Liver (tissue), 9 donors: ENCODE measurements around the gene ONECUT1. TPM values are rescaled to one million over a fixed set of nuclear protein-coding genes. Genes with fewer than 3 reads are reported as not detected.

Source experiments
- DNase-seq: peaks from one replicate; pipeline ENCODE4 v3.0.0-alpha.2; 2017; ENCODE audit warnings: low spot score
- H3K27ac ChIP-seq, 2 donors: one replicate each; pipeline ENCODE4 v1.7.0; 2013; ENCODE audit warnings: inconsistent platforms in 2 of 2, low read length in 2 of 2, control low read depth in 1 of 2, low read depth in 1 of 2, mild to moderate bottlenecking in 1 of 2
- H3K27me3 ChIP-seq, 4 donors: one replicate each; pipeline versions ENCODE4 v1.6.1 to v1.7.0; 2013; ENCODE audit warnings: low read length in 3 of 4, inconsistent platforms in 1 of 4, mild to moderate bottlenecking in 1 of 4, moderate library complexity in 1 of 4; ENCODE audit not compliant: control insufficient read depth in 4 of 4, insufficient read depth in 4 of 4
- H3K36me3 ChIP-seq, 4 donors: one replicate each; pipeline versions ENCODE4 v1.6.1 to v1.7.0; 2013; ENCODE audit warnings: low read length in 3 of 4, mild to moderate bottlenecking in 3 of 4, low read depth in 1 of 4, moderate library complexity in 1 of 4; ENCODE audit not compliant: control insufficient read depth in 4 of 4, insufficient read depth in 3 of 4
- H3K4me1 ChIP-seq, 4 donors: one replicate each; pipeline versions ENCODE4 v1.6.1 to v1.7.0; 2013; ENCODE audit warnings: low read length in 3 of 4, mild to moderate bottlenecking in 3 of 4, moderate library complexity in 1 of 4; ENCODE audit not compliant: control insufficient read depth in 4 of 4, insufficient read depth in 4 of 4
- H3K4me3 ChIP-seq, 3 donors: one replicate each; pipeline versions ENCODE4 v1.6.1 to v1.7.0; 2013; ENCODE audit warnings: low read length in 3 of 3, control low read depth in 1 of 3, low read depth in 1 of 3, mild to moderate bottlenecking in 1 of 3
- H3K9ac ChIP-seq, 2 donors: one replicate each; pipeline ENCODE4 v1.7.0; 2013; ENCODE audit warnings: low read length in 2 of 2, mild to moderate bottlenecking in 2 of 2, moderate library complexity in 2 of 2, control low read depth in 1 of 2, low read depth in 1 of 2
- H3K9me3 ChIP-seq, 4 donors: one replicate each; pipeline versions ENCODE4 v1.6.1 to v1.7.0; 2013; ENCODE audit warnings: low read length in 3 of 4; ENCODE audit not compliant: control insufficient read depth in 4 of 4
- EGR1 ChIP-seq, 2 donors: IDR thresholded peaks; 2 replicates each; pipeline ENCODE4 v1.6.1; 2016 to 2018; ENCODE audit warnings: antibody characterized with exemption in 2 of 2, low read depth in 2 of 2
- FOXA1 ChIP-seq: IDR thresholded peaks from 2 replicates; pipeline ENCODE4 v1.6.1; 2016; ENCODE audit warnings: antibody characterized with exemption
- FOXA2 ChIP-seq: IDR thresholded peaks from 2 replicates; pipeline ENCODE4 v1.6.1; 2016; ENCODE audit warnings: antibody characterized with exemption
- GABPA ChIP-seq, 2 donors: IDR thresholded peaks in 1 of 2; conservative IDR thresholded peaks in 1 of 2; 2 replicates each; pipeline ENCODE4 v1.6.1; 2016; ENCODE audit warnings: antibody characterized with exemption in 2 of 2, mild to moderate bottlenecking in 1 of 2, moderate library complexity in 1 of 2
- HNF4A ChIP-seq, 2 donors: conservative IDR thresholded peaks; 2 replicates each; pipeline ENCODE4 v1.6.1; 2016; ENCODE audit warnings: antibody characterized with exemption in 2 of 2, mild to moderate bottlenecking in 2 of 2
- HNF4G ChIP-seq: IDR thresholded peaks from 2 replicates; pipeline ENCODE4 v1.6.1; 2016; ENCODE audit warnings: antibody characterized with exemption
- JUND ChIP-seq, 2 donors: IDR thresholded peaks; 2 replicates each; pipeline ENCODE4 v1.6.1; 2016; ENCODE audit warnings: antibody characterized with exemption in 2 of 2
- NR2F2 ChIP-seq: IDR thresholded peaks from 2 replicates; pipeline ENCODE4 v1.6.1; 2016; ENCODE audit warnings: antibody characterized with exemption
- RAD21 ChIP-seq, 2 donors: IDR thresholded peaks; 2 replicates each; pipeline ENCODE4 v1.6.1; 2016; ENCODE audit warnings: antibody characterized with exemption in 2 of 2, mild to moderate bottlenecking in 2 of 2
- RXRA ChIP-seq, 2 donors: IDR thresholded peaks; 2 replicates each; pipeline ENCODE4 v1.6.1; 2017 to 2018; ENCODE audit warnings: antibody characterized with exemption in 2 of 2, mild to moderate bottlenecking in 1 of 2
- SP1 ChIP-seq: IDR thresholded peaks from 2 replicates; pipeline ENCODE4 v1.6.1; 2018; ENCODE audit warnings: antibody characterized with exemption, mild to moderate bottlenecking
- TAF1 ChIP-seq: conservative IDR thresholded peaks from 2 replicates; pipeline ENCODE4 v1.6.1; 2016; ENCODE audit warnings: antibody characterized with exemption, mild to moderate bottlenecking
- YY1 ChIP-seq: IDR thresholded peaks from 2 replicates; pipeline ENCODE4 v1.6.1; 2016; ENCODE audit warnings: antibody characterized with exemption, mild to moderate bottlenecking
- WGBS: extraction: QIAGEN DNeasy Blood & Tissue Kit; methylation state at CpG from one replicate; pipeline ENCODE4 v1.1.7; 2013; 5-methylcytosine and 5-hydroxymethylcytosine counted together
- polyA plus RNA-seq, 2 donors: library from polyadenylated mRNA; stranded (reverse) in 1 of 2; unstranded in 1 of 2; fragments of 200-250 nt in 1 of 2; fragments of >200 nt in 1 of 2; fragmentation: Nextera tagmentation in 1 of 2; extraction: Ambion mirVana in 1 of 2; gene quantifications; one replicate each; pipeline versions ENCODE4 v1.2.1 to v1.2.3, GENCODE V29; 2013 to 2015
- total RNA-seq, 2 donors: library from RNA; depleted of rRNA; stranded (reverse); fragments of >200 nt; gene quantifications; one replicate each; pipeline ENCODE4 v1.2.3, GENCODE V29; 2014
- TF ChIP-seq, protein P1 (sequence below): IDR thresholded peaks from 2 replicates; pipeline ENCODE4 v1.6.1; 2016; ENCODE audit warnings: antibody characterized with exemption
- TF ChIP-seq, protein P2 (sequence below): IDR thresholded peaks from 2 replicates; pipeline ENCODE4 v1.6.1; 2016; ENCODE audit warnings: antibody characterized with exemption
- TF ChIP-seq, protein P3 (sequence below): IDR thresholded peaks from 2 replicates; pipeline ENCODE4 v1.6.1; 2016; ENCODE audit warnings: antibody characterized with exemption, mild to moderate bottlenecking
- TF ChIP-seq, protein P4 (sequence below): fragments of 150-350 bp; IDR thresholded peaks from 2 replicates; pipeline ENCODE4 v1.5.1; 2017; ENCODE audit warnings: improper control_type of control experiment, low read depth, low read length; ENCODE audit not compliant: missing input control
- TF ChIP-seq, protein P5 (sequence below): IDR thresholded peaks from 2 replicates; pipeline ENCODE4 v1.6.1; 2016; ENCODE audit warnings: antibody characterized with exemption
- donor health status: healthy.
- donor health status: healthy.
- donor health status: healthy.
- donor health status: healthy.
- donor health status: healthy.

Gene ONECUT1
- total and polyA plus RNA-seq, 4 donors: 7.7 to 51.0 (median 14.8) TPM

DNA sequence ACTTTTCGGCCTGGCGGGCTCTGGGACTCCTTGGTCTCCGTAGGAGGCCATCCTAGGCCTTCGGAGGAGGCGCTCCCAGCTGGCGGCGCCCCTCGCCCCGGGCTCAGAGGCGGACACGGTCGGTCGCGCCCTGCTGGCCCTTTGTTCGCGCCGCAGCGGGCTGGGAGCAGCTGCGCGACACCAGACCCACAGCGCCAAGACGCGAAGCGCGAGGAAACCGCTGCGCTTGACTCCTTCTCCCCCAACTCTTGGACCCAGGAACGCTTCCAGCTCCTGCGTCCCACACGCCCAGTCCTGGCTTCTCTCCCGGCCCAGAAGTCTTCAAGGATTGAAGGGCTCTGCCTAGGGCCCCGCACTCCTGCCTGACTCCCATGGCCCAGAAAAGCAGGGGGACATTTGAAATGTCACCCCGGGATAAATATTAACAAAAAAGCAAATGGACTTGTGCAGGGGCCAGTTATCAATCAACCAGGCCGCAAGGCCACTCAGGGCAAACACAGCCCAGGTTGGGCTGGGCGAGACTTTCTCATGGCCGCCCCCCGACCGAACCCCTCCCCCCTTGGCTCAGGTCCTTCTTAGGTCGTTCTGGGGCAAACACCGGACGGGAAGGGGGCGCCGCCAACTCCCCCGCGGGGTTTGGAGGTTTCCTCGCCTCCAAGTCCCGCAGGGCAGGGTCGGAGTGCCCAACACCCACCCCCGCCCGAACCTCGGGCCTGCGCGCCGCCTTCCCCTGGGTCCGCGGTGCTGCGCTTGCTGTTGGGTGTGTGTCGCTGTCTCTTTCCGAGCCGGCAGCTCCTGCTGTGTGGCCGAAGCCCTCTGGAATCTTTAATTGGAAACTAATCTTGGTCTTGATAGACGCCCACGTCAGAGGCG is 5.1 kb downstream of the ONECUT1 start:
- Histone ChIP-seq H3K9me3 (no peaks in the 10 kb centered on the region), H3K9ac (peak overlapping the region; percentile 30 to 72), H3K27ac (peak overlapping the region; percentile 76 to 90), H3K4me3 (peak overlapping the region; percentile 68 to 89 (median 74)), H3K27me3 (peaks cover 0 to 3% (median 0%) of the 10 kb centered on the region in 4 donors), H3K36me3 (no peaks in the 10 kb centered on the region), H3K4me1 (peaks cover 0 to 76% (median 38%) of the 10 kb centered on the region in 4 donors)
- peak; percentile 91 for TF ChIP-seq YY1
- TF ChIP-seq, protein P1, sequence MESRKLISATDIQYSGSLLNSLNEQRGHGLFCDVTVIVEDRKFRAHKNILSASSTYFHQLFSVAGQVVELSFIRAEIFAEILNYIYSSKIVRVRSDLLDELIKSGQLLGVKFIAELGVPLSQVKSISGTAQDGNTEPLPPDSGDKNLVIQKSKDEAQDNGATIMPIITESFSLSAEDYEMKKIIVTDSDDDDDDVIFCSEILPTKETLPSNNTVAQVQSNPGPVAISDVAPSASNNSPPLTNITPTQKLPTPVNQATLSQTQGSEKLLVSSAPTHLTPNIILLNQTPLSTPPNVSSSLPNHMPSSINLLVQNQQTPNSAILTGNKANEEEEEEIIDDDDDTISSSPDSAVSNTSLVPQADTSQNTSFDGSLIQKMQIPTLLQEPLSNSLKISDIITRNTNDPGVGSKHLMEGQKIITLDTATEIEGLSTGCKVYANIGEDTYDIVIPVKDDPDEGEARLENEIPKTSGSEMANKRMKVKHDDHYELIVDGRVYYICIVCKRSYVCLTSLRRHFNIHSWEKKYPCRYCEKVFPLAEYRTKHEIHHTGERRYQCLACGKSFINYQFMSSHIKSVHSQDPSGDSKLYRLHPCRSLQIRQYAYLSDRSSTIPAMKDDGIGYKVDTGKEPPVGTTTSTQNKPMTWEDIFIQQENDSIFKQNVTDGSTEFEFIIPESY: peak; percentile 60
- TF ChIP-seq NR2F2: peak; percentile 40
- no peak for TF ChIP-seq FOXA2
- peak; percentile 54 to 73 for TF ChIP-seq HNF4A (conservative IDR thresholded peaks at IDR 0.05)
- TF ChIP-seq RAD21 (IDR thresholded peaks at IDR 0.05): peak in 1 of 2 donors; percentile 42
- TF ChIP-seq GABPA (IDR thresholded peaks at IDR 0.05 in 1 of 2, conservative IDR thresholded peaks at IDR 0.05 in 1 of 2): no peak
- peak; percentile 90 to 91 for TF ChIP-seq RXRA (IDR thresholded peaks at IDR 0.05)
- TF ChIP-seq HNF4G: no peak
- TF ChIP-seq TAF1: peak; percentile 48
- TF ChIP-seq, protein P2, sequence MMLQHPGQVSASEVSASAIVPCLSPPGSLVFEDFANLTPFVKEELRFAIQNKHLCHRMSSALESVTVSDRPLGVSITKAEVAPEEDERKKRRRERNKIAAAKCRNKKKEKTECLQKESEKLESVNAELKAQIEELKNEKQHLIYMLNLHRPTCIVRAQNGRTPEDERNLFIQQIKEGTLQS: no peak
- TF ChIP-seq, protein P3, sequence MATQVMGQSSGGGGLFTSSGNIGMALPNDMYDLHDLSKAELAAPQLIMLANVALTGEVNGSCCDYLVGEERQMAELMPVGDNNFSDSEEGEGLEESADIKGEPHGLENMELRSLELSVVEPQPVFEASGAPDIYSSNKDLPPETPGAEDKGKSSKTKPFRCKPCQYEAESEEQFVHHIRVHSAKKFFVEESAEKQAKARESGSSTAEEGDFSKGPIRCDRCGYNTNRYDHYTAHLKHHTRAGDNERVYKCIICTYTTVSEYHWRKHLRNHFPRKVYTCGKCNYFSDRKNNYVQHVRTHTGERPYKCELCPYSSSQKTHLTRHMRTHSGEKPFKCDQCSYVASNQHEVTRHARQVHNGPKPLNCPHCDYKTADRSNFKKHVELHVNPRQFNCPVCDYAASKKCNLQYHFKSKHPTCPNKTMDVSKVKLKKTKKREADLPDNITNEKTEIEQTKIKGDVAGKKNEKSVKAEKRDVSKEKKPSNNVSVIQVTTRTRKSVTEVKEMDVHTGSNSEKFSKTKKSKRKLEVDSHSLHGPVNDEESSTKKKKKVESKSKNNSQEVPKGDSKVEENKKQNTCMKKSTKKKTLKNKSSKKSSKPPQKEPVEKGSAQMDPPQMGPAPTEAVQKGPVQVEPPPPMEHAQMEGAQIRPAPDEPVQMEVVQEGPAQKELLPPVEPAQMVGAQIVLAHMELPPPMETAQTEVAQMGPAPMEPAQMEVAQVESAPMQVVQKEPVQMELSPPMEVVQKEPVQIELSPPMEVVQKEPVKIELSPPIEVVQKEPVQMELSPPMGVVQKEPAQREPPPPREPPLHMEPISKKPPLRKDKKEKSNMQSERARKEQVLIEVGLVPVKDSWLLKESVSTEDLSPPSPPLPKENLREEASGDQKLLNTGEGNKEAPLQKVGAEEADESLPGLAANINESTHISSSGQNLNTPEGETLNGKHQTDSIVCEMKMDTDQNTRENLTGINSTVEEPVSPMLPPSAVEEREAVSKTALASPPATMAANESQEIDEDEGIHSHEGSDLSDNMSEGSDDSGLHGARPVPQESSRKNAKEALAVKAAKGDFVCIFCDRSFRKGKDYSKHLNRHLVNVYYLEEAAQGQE: peak; percentile 81
- TF ChIP-seq, protein P4, sequence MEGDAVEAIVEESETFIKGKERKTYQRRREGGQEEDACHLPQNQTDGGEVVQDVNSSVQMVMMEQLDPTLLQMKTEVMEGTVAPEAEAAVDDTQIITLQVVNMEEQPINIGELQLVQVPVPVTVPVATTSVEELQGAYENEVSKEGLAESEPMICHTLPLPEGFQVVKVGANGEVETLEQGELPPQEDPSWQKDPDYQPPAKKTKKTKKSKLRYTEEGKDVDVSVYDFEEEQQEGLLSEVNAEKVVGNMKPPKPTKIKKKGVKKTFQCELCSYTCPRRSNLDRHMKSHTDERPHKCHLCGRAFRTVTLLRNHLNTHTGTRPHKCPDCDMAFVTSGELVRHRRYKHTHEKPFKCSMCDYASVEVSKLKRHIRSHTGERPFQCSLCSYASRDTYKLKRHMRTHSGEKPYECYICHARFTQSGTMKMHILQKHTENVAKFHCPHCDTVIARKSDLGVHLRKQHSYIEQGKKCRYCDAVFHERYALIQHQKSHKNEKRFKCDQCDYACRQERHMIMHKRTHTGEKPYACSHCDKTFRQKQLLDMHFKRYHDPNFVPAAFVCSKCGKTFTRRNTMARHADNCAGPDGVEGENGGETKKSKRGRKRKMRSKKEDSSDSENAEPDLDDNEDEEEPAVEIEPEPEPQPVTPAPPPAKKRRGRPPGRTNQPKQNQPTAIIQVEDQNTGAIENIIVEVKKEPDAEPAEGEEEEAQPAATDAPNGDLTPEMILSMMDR: peak; percentile 5
- TF ChIP-seq JUND (IDR thresholded peaks at IDR 0.05): peak; percentile 41 to 71
- TF ChIP-seq EGR1 (IDR thresholded peaks at IDR 0.05; ENCODE audit: low read depth in 2 of 2): no peak
- TF ChIP-seq FOXA1: peak; percentile 49
- TF ChIP-seq SP1: peak; percentile 66
- TF ChIP-seq, protein P5, sequence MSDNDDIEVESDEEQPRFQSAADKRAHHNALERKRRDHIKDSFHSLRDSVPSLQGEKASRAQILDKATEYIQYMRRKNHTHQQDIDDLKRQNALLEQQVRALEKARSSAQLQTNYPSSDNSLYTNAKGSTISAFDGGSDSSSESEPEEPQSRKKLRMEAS: peak; percentile 66
- 2% methylated on average over 64 of the region's 64 CpGs for WGBS
- DNase-seq: peak; percentile 67
